GDM1 (cell line): ENCODE measurements around the gene OCA2.
"Not testable (repeated sequence)": the region's sequence is repeated elsewhere in the genome, so short reads cannot be mapped to it uniquely, and the experiment has no call there.

Experiments used
- DNase-seq: peaks from one replicate; lab custom pipeline; 2025; lab: John Stamatoyannopoulos, UW

Gene OCA2

DNA sequence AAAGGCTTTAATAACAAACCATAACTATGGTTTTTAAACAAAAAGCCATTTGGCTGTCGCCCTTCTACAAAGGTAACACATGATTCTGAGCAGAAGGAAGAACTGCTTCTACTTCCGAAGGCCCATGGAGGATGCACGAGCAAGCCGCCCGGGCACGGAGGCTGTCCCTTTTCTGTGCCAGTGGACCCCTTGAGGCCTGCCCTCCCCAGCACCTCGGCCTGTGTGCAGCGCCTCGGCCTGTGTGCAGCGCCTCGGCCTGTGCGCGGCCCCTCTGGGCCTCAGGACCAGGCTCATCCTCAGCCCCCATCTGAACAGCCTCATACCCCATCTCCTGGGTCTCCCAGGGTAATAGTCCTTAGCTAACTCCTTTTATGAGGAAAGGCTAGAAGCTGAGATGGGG is 329.5 kb downstream of the OCA2 start:
- DNase-seq = no peak

DNA sequence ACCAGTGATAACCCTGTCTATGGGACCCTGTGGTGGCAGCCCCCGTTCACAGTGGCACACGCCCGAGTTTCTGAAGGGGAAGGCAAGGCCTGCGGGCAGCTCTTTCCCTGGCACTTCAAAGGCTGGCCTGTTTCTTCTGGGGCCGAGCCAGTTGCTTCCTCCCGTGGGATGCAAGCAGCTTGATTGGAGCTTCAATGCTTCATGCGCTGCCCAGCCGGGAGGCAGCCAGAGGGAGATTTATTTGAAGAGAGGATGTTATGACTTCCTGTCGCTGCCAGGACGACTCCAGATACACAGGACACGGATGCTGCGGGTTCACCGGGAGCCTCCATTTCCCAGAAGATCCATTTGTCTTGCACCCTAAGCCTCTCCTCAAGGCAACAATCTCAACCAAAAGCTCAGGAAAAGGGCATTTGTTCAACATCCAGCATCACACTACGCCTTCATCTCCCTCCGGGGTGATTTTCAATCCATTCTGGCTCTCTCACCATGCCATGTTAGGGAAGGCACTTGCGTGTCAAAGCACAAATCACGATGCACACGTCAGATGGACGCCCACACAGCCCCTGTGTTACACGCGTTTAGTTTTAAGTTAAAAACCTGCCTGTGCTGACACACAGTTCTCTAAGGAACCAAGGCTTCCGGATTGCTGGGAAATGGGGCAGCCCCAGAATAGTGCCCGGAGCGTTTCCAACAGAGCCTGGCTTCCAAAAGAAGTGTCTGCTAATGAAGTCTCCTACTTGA is 330.2 kb downstream of the OCA2 start:
- DNase-seq = no peak

- no peak for DNase-seq
Observed at GRCh38 chr15:27767918-27768640, 331.0 kb downstream of the OCA2 start.

DNA sequence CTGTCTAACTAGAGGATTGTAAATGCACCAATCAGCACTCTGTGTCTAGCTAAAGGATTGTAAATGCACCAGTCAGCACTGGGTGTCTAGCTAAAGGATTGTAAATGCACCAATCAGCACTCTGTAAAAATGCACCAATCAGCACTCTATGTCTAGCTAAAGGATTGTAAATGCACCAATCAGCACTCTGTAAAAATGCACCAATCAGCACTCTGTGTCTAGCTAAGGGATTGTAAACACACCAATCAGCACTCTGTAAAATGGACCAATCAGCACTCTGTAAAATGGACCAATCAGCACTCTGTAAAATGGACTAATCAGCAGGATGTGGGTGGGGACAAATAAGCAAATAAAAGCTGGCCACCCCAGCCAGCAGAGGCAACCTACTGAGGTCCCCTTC is 331.7 kb downstream of the OCA2 start:
- not testable (repeated sequence) for DNase-seq

GRCh38 chr15:27764339-27764738 is 334.8 kb downstream of the OCA2 start:
- DNase-seq = no peak

- no peak for DNase-seq
Observed at GRCh38 chr15:27763514-27763913, 335.6 kb downstream of the OCA2 start.

DNA sequence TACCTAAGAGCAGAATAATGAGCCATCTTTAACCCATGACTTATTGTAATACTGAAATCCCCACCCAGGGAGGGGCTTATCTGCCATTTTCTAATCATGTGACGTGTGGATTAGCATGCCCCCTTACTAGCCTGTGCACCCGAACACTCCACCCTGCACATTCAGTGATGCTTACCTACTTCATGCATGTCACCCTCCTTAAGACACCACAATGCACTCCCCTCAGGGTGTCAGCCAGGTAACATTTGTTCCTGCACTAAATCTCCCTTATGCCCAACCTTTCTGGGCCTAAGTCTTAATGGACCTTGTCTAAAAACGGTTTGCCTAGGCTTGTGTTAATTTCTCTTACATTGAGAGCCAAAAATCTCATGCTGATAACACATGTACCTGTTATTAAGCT is 336.6 kb downstream of the OCA2 start:
- DNase-seq = no peak

- no peak for DNase-seq
Observed at GRCh38 chr15:27757052-27757451, 342.1 kb downstream of the OCA2 start.

DNA sequence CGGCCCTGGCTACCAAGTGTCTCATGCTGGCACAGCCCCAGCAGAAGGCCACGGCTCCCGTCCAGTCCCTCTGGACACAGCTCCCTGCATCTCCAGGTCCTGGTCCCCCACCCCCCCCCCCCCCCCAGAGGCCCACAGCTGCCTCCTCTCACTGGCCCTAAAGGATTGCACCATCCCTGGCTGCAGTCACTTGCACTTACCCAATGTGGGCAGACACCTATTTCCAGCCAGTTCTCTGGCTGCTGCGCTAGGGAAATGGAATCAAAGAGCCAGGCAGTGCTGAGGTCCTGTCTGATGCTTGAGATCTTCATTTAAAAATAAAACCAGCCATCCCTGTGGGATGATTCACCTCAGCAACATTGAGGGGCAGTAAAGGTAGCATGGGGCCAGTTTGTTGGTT is 346.4 kb downstream of the OCA2 start:
- no peak for DNase-seq

DNA sequence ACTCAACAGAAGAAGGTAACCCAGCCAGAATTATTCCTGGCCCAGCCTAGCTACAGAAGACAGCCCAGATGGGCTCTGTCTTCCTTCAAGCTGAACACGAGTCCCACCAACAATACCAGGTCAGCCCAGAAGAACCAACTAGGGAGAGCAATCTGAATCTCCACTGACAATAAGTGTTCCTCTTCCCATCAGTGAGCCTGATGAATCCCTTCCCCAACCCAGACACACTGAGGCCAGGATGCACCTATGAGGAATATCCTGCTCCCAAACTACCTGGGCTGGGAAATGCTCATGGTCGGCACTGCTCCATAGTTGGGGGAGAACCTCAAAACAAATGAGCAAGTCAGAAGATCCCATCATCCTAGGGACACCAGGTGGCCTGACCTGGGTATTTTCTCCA is 351.1 kb downstream of the OCA2 start:
- DNase-seq = no peak

- DNase-seq = no peak
Observed at GRCh38 chr15:27746401-27746955, 352.6 kb downstream of the OCA2 start.

GRCh38 chr15:27744641-27745040 is 354.5 kb downstream of the OCA2 start:
- no peak for DNase-seq

- DNase-seq = no peak
Observed at GRCh38 chr15:27743638-27744037, 355.5 kb downstream of the OCA2 start.

GRCh38 chr15:27742751-27743477 is 356.2 kb downstream of the OCA2 start:
- no peak for DNase-seq

DNA sequence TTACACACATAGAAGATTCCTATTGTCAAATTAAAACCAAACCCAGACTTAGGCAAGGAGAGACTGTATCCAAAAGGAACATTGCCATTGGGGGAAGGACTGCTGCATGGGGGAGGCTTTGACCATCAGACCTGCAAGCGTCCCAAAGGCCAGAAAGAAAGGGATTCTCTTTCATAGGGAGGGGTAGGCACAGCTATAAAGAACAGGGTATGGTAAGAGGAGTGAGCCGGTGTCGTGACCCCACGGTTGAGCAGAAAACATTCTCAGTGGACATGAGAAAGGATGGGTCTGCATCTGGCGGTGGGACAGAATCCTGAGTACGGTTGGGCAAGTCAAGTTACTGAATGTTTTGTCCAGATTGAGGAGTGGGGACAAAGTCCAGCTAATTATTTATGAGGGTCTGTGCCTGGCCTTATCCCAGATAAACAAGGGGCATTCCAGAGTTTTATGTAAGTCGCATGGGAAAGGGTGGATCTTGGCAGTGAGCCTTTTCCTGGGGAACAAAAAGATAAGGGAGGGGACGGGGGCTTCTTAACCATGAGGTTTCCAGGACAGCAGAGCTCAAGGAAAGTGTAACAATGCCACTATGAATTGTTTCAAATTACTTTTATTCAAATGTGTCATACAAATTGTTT is 357.8 kb downstream of the OCA2 start:
- DNase-seq = no peak

DNA sequence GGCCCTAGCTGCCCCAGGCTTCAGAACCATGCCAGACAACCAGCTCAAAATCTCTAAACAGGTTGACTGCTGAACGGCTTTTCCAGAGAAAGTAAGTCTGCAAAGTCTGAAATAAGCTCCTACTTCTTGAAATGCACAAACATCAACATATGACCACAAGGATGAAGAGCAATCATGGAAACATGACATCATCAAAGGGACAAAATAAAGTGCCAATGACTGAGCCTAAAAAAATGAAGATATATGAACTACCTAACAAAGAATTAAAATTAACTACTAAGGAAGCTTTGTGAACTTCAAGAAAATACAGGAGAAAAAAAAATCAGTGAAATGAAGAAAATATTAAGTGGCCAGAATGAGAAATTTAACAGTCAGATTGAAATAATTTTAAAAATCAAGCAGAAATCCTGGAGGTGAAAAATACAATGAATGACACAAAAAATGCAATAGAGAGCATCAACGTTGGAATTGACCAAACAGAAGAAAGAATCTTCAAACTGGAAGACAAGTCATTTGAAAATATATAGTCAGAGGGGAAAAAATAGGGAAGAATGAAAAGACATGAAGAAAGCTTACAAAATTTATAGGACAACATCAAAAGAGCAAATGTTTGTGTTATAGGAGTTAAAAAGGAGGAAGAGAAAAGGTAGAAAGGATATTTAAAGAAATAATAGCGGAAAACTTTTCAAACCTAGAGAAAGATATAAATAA is 364.2 kb downstream of the OCA2 start:
- no peak for DNase-seq

- DNase-seq = no peak
Observed at GRCh38 chr15:27731776-27732175, 367.3 kb downstream of the OCA2 start.

DNA sequence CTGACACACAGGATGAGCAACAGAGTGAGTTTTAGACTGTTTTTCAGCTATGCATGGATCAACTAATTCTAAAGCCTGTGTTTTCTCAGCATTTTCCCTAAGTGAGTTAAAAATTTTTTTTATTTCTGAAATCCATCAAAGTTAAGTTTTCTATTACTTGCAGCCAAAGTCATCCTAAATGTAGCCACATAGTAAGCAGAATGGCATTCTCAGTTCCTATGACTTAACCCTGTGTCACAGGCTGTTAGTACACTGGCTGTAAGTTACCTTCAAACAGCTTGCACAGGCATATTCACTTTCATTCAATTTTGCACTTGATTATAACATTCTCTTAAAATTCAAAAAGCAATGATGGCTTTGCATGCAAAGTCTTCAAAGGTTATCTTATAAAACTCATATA is 368.2 kb downstream of the OCA2 start:
- DNase-seq = no peak

GRCh38 chr15:27725731-27726130 is 373.4 kb downstream of the OCA2 start:
- DNase-seq = no peak

DNA sequence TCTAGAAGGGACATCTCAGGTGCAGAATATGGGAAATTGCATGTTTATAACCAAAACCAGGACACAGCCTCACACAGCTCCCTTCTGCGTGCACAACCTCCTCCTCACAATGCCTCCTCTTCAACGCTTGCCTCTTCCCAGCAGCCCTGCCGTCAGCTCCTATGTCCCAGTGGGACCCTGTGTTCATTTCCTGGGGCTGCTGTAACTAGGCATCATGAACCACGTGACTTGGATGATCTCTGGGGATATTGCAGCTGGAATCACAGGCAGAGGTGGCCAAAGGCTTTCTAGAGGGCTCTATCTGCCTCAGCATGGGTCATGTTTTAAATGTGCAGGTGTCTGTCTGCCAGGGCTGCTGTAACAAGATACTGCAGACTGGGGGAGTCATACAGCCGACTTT is 375.3 kb downstream of the OCA2 start:
- no peak for DNase-seq

- DNase-seq = no peak
Observed at GRCh38 chr15:27722102-27722501, 377.0 kb downstream of the OCA2 start.

- DNase-seq = no peak
Observed at GRCh38 chr15:27714675-27715074, 384.4 kb downstream of the OCA2 start.
